Muscle of arm (tissue), 14 donors: Measurements from ENCODE around the gene ZRANB3. TPM values are rescaled to one million over a fixed set of nuclear protein-coding genes. Genes with fewer than 3 reads are reported as not detected.
A peak's percentile ranks its signal among the peaks of the same experiment; 100 is the strongest.
"Not testable (repeated sequence)": the region's sequence is repeated elsewhere in the genome, so short reads cannot be mapped to it uniquely, and the experiment has no call there.

Experiments used
- DNase-seq: peaks from one replicate; pipeline ENCODE4 v3.0.0-alpha.2; 2013
- long read RNA-seq, 11 donors: transcript quantifications; one replicate each; lab custom pipeline, GENCODE V29; 2026
- polyA plus RNA-seq, 12 donors: library from polyadenylated mRNA; unstranded; fragments of 120-200 nt; gene quantifications; one replicate each; pipeline ENCODE4 v1.2.1, GENCODE V29; 2013; ENCODE audit not compliant: insufficient read length in 12 of 12

Gene ZRANB3
- 1 to 10 TPM in 11 of 12 donors, not detected in 1; 4.5 to 9.6 (median 7.3) TPM for polyA plus RNA-seq
- long read RNA-seq, donor 1 = 0 reads
- long read RNA-seq, donor 2 = 0 reads
- long read RNA-seq, donor 3, full-length matches to known transcripts = 1 of 1 reads
- long read RNA-seq, donor 3, partial matches to known transcripts = 0 of 1 reads
- long read RNA-seq, donor 3, other reads (novel, unspliced or antisense) = 0 of 1 reads
- long read RNA-seq, donor 4 = 0 reads
- long read RNA-seq, donor 5, full-length matches to known transcripts = 1 of 34 reads
- long read RNA-seq, donor 5, partial matches to known transcripts = 27 of 34 reads
- long read RNA-seq, donor 5, other reads (novel, unspliced or antisense) = 6 of 34 reads
- long read RNA-seq, donor 6 = 0 reads
- long read RNA-seq, donor 7 = 0 reads
- long read RNA-seq, donor 8 = 0 reads
- long read RNA-seq, donor 9 = 0 reads
- long read RNA-seq, donor 10 = 0 reads
- long read RNA-seq, donor 11 = 0 reads

- DNase-seq = peak; percentile 97
These were observed at the start of gene ZRANB3 for GRCh38 chr2:135530313-135531230. Gene ZRANB3 (minus strand): TSS chr2:135531218.

GRCh38 chr2:135573620-135574019 is 42.6 kb upstream of the ZRANB3 start:
- no peak for DNase-seq

DNA sequence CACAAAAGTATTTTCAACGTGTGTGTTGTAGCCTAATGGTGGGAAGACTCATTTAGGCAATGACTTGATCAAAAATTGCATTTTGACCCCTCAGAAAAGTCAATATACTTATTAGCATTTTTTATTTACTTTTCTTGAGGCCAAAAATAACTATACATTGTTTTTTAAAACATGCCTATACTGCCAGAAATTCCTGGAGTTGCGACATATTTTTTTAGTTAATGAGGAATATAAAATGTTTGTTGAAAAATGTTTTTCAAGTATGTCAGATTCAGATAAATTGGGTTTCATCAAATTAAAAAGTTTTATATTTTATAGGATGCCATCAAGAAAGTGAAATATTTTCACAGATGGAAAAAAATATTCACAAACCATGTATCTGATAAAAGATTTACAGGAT is 39.9 kb upstream of the ZRANB3 start:
- DNase-seq = no peak

- no peak for DNase-seq
These were observed 32.8 kb upstream of the ZRANB3 start for GRCh38 chr2:135563793-135564192.

DNA sequence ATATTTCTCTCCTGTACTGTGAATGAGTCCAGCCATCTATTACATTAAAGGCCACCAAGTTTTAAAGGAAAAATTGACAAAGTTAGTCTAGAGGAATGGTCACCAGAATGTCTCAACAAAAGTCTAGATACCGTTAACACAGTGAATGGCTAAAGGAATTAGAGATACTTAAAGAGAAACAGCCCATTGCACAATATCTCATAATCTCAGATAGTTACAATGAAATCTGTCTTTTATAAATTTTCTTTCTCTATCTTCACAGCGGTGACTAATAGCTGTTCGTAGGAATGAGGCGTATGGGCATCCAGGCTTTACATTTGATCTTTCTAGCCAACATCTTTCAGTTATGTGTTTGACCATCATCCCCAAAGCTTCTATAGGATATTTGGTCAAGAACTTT is 30.9 kb upstream of the ZRANB3 start:
- no peak for DNase-seq

GRCh38 chr2:135557530-135557929 is 26.5 kb upstream of the ZRANB3 start:
- DNase-seq = peak; percentile 1

DNA sequence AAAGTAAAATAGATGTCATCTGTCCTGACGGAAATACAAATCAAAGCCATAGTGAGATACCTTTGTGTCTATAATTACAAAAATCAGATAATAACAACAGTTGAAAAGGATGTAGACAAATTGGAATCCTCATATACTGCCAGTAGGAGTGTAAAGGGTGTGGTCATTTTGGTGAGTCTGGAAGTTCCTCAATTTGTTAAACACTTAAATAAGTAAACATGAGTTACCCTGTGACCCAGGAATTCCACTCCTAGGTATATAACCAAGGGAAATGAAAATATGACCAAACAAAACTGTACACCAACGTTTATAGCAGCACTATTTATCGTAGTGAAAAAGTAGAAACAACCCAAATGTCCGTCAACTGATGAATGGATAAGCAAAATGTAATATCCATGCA is 24.3 kb upstream of the ZRANB3 start:
- DNase-seq = no peak

DNA sequence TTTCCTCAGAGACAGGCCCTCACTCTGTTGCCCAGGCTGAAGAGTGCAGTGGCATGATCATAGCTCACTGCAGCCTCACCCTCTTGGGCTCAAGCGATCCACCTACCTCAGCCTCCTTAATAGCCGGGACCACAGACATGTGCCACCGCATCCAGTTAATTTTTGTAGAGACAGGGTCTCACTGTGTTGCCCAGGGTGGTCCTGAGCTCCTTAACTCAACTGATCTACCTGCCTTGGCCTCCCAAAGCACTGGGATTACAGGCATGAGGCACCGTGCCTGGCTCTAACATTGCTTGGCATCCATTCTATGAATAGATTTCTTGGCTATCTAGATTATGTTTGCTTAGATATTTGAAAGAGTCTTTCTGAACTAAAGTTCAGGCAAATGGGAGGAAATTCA is 21.9 kb upstream of the ZRANB3 start:
- no peak for DNase-seq

DNA sequence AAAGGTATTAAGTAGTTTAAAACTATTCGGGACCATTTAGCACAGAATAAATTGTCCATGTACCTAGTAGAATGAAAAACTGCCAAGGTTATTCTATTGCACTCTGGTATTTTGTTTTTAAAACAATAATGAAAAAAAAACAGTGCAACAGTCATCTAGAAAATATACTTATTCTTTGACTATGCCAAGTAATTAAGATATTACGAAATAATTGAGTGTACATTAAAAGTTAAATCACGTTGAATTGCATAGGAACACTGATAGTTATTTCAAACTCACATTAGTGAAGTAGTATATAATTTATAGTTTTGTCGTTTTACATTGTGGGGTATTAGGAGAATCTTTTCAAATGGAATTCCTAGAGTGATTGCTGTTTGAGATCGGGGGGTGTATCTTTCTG is 20.3 kb upstream of the ZRANB3 start:
- no peak for DNase-seq

DNA sequence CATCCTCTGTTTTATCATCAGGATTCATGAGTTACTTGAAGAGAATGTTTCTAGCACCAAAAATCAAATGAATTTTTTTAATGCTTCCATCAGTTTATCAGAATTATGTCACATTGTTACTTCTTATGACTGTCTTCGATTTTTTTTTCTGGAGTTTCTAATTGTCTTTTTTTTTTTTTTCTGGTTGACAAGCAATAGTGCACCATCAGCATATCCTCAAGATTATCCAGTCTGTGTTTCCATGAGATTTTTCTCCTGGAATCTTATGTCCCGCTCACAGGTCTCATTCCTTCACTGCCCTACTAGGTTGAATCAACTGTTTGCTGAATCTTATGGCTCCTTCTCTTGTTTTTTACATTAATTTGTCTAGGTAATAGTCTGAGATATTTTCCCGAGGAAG is 16.3 kb upstream of the ZRANB3 start:
- DNase-seq = no peak

DNA sequence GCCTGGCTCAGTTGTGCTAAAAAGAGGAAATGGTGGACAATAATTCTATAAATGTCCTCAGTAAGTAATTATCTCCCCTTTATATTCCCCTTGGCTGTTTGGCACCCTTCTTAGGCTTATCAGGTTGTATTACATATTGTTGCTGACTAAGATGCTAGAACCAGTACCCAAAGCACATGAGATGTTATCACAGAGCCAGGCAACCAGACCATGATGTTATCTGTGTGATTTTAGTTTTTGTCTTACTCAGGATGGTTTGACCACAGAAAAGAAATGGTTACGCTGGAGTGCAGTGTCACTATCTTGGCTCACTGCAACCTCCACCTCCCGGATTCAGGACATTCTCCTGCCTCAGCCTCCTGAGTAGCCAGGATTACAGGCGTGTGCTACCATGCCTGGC is 15.4 kb upstream of the ZRANB3 start:
- DNase-seq = no peak

- not testable (repeated sequence) for DNase-seq
These were observed 2.5 kb upstream of the ZRANB3 start for GRCh38 chr2:135533545-135533944.

DNA sequence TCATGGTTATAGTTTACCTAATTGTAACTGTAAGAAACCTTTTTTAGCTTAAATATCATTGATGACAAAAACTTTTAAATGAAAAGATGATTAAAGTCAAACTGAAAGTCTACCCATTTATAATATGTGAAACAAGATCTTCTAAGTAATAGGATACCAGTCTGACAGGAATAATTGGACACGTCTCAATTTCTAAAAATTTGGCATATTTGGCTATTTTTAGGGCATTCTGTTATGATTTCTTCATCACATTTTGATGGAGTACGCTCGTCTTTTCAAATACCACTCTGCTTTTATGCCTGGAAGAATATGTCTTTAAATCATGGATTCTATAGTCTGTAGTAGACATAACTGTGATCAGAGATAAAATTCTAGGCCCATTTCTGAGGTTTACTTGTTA is 1.6 kb upstream of the ZRANB3 start:
- DNase-seq = no peak

DNA sequence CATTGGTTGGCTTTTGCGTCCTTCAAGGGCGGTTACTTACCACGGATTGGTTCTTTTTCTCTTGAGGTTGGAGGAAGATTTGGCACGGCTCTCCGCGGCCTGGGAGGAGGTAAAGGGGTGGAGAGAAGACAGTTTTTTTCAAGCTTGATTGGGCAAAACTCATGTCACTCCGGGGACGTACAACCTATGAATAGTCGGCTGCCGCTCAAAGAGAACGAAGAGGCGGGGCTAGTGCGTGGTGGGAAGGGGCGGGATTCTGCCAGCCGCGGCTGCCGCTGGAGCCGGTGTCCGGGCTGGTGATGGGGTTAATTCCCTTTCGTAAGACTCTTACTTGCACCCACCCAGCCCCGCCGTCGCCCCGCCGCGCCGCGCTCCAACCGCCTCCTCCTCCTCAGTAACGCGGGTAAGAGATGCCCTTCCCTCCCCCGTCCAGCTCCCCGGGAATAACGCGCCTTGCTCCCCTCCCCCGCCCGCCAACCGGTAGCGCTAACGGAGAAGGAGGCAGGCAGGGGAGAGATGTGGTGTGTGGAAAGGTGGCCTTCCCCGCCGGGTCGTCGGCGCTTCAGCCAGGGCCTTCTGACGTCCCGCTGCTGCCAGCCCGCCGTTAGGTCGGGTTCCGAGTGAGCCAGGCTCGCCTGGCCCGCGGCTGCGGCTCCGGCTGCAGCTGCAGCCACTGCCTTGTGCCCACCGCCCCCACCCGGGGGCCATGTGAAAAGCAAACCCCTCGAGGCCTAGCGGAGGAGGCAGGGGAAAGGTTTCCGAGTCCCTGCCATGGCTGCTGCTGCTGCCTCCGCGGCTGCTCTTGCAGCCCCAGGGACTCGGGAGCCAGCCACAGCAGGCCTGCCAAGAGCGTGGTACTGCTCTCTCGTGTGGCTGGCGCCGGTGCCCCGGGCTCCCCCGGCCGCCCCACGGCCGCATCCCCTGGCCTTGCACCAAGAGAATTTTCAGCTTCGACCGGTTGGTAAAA is 496 bp upstream of the ZRANB3 start, which contains the start of gene R3HDM1:
Gene R3HDM1, plus strand, starts transcription at position 254 of the 967 bp plus-strand sequence. CDS start 73,362 bp downstream, outside the sequence.
- DNase-seq = peak; percentile 100

GRCh38 chr2:135528006-135528405 is 3.0 kb downstream of the ZRANB3 start:
- DNase-seq = no peak

DNA sequence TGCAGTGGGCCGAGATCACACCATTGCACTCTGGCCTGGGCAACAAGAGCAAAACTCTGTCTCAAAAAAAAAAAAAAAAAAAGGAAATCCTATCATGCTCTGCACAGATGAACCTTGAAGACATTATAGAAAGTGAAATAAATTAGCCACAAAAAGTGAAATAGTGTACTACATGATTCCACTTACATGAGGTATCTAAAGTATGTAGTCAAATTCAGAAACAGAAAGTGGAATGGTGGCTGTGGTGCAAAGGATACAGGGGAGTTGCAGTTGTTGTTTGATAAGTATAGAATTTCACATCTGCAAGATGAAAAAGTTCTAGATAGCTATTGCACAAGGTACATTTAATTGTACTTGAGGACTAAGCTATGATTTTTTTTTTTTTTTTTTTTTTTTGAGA is 5.2 kb downstream of the ZRANB3 start:
- DNase-seq = no peak

- no peak for DNase-seq
These were observed 18.9 kb downstream of the ZRANB3 start for GRCh38 chr2:135512099-135512498.

GRCh38 chr2:135510577-135510976 is 20.4 kb downstream of the ZRANB3 start:
- DNase-seq = no peak

GRCh38 chr2:135504811-135505210 is 26.2 kb downstream of the ZRANB3 start:
- DNase-seq = no peak

DNA sequence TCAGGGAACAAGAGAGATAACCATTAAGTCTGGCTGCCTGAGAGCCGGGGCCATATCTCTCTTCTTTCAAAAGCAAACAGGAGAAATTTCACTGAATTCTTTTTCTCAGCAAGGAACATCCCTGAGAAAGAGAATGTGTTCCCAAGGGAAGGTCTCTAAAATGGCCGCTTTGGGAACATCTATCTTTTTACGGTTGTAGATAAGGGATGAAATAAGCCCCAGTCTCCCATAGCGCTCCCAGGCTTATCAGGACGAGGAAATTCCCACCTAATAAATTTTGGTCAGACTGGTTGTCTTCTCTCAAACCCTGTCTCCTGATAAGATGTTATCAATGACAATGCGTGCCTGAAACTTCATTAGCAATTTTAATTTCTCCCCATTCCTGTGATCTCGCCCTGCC is 32.4 kb downstream of the ZRANB3 start:
- DNase-seq = not testable (repeated sequence)

- no peak for DNase-seq
These were observed 36.1 kb downstream of the ZRANB3 start for GRCh38 chr2:135494917-135495316.
